Natural killer cell (primary cell): ENCODE data around the gene DRICH1. TPM values are rescaled to one million over a fixed set of nuclear protein-coding genes. Genes with fewer than 3 reads are reported as not detected.
"Not testable (repeated sequence)": the region's sequence is repeated elsewhere in the genome, so short reads cannot be mapped to it uniquely, and the experiment has no call there.

ENCODE experiments used
- ATAC-seq, 3 donors: fragments of 150-1000 bp in 2 of 3; fragments of 200-7000 bp in 1 of 3; cut with Tn5 transposase; 1 replicate in 1 of 3; 2 replicates in 2 of 3; pipeline ENCODE4 v1.10.0; 2021; ENCODE audit warnings: mild to moderate bottlenecking in 2 of 3, moderate library complexity in 2 of 3
- DNase-seq, 2 donors: peaks; one replicate each; pipeline versions ENCODE4 v3.0.0 to v3.0.0-alpha.2; 2013 to 2021; ENCODE audit warnings: mixed read lengths in 1 of 2
- H3K27ac ChIP-seq: one replicate; pipeline ENCODE4 v1.5.1; 2013; ENCODE audit warnings: mild to moderate bottlenecking, low read length
- H3K27me3 ChIP-seq: one replicate; pipeline ENCODE4 v1.6.1; 2013; ENCODE audit warnings: low read length; ENCODE audit not compliant: control insufficient read depth, insufficient read depth
- H3K36me3 ChIP-seq: one replicate; pipeline ENCODE4 v1.6.1; 2013; ENCODE audit warnings: low read length; ENCODE audit not compliant: control insufficient read depth, insufficient read depth
- H3K4me1 ChIP-seq: one replicate; pipeline ENCODE4 v1.6.1; 2013; ENCODE audit warnings: low read length; ENCODE audit not compliant: control insufficient read depth, insufficient read depth
- H3K4me3 ChIP-seq: one replicate; pipeline ENCODE4 v1.5.1; 2013; ENCODE audit warnings: low read length
- H3K9me3 ChIP-seq: one replicate; pipeline ENCODE4 v1.6.1; 2013; ENCODE audit warnings: low read length; ENCODE audit not compliant: control insufficient read depth, insufficient read depth
- H3K27ac Mint-ChIP-seq, 2 donors: one replicate each; pipeline ENCODE4 v1.8.0; 2022; ENCODE audit warnings: mild to moderate bottlenecking in 2 of 2, mixed read lengths in 2 of 2, moderate library complexity in 1 of 2
- H3K27me3 Mint-ChIP-seq, 2 donors: one replicate each; pipeline ENCODE4 v1.8.0; 2022; ENCODE audit warnings: low read depth in 2 of 2, mixed read lengths in 2 of 2
- H3K36me3 Mint-ChIP-seq: one replicate; pipeline ENCODE4 v1.8.0; 2022; ENCODE audit warnings: mixed read lengths
- H3K4me1 Mint-ChIP-seq, 2 donors: one replicate each; pipeline ENCODE4 v1.8.0; 2022; ENCODE audit warnings: mixed read lengths in 2 of 2
- H3K4me3 Mint-ChIP-seq: one replicate; pipeline ENCODE4 v1.8.0; 2022; ENCODE audit warnings: mild to moderate bottlenecking, moderate library complexity, mixed read lengths
- H3K9me3 Mint-ChIP-seq, 2 donors: one replicate each; pipeline ENCODE4 v1.8.0; 2022; ENCODE audit warnings: mixed read lengths in 2 of 2
- CTCF ChIP-seq: fragments of 200-600 bp; IDR thresholded peaks from one replicate; pipeline ENCODE4 v1.8.0; 2022; ENCODE audit warnings: antibody characterized with exemption
- WGBS: methylation state at CpG from one replicate; pipeline ENCODE4 v1.1.7; 2013; ENCODE audit warnings: missing lambda C conversion rate; ENCODE audit not compliant: insufficient coverage; 5-methylcytosine and 5-hydroxymethylcytosine counted together
- intact Hi-C: fragments of 100-400 bp; cut with micrococcal nuclease; formaldehyde crosslinking; loops from one replicate; pipeline ENCODE4 v1.14.2; 2022
- total RNA-seq, 4 donors: library from RNA; stranded (reverse); fragments of 120-200 nt in 1 of 4; gene quantifications; one replicate each; pipeline versions ENCODE4 v1.2.3 to v1.2.4, GENCODE V29; 2013 to 2022

DRICH1 gene
- total RNA-seq, 3 donors from 2014 or later (not counting 1 experiment from before 2014, with no cell fraction given), result 2.3 to 3.2 (median 3.1) TPM

- H3K36me3 ChIP-seq, result no peaks in the 10 kb centered on the region
- H3K9me3 ChIP-seq, result no peaks in the 10 kb centered on the region
- TF ChIP-seq CTCF, result no peak
- ATAC-seq, result no peak
- Mint-ChIP-seq H3K4me1 (no peaks in the 10 kb centered on the region), H3K4me3 (no peak overlapping the region), H3K27me3 (no peaks in the 10 kb centered on the region), H3K9me3 (no peaks in the 10 kb centered on the region), H3K27ac (no peak overlapping the region), H3K36me3 (no peaks in the 10 kb centered on the region)
- no peak overlapping the region for H3K4me3 ChIP-seq
- no peaks in the 10 kb centered on the region for H3K27me3 ChIP-seq
- 98% methylated on average over 6 of the region's 6 CpGs for WGBS
- DNase-seq, result no peak
- no peaks in the 10 kb centered on the region for H3K4me1 ChIP-seq
- intact Hi-C loops, result no loop called here
- no peak overlapping the region for H3K27ac ChIP-seq
Observed at GRCh38 chr22:23651676-23652075, 19.6 kb upstream of the DRICH1 start.

- Histone ChIP-seq H3K27me3 (no peaks in the 10 kb centered on the region), H3K4me3 (no peak overlapping the region), H3K36me3 (no peaks in the 10 kb centered on the region), H3K9me3 (no peaks in the 10 kb centered on the region), H3K4me1 (no peaks in the 10 kb centered on the region), H3K27ac (no peak overlapping the region)
- no peak for ATAC-seq
- intact Hi-C loops, result no loop called here
- Mint-ChIP-seq H3K36me3 (no peaks in the 10 kb centered on the region), H3K27me3 (no peaks in the 10 kb centered on the region), H3K4me1 (no peaks in the 10 kb centered on the region), H3K4me3 (no peak overlapping the region), H3K9me3 (no peaks in the 10 kb centered on the region), H3K27ac (no peak overlapping the region)
- TF ChIP-seq CTCF, result no peak
- 95% methylated on average over 18 of the region's 18 CpGs for WGBS
- no peak for DNase-seq
Observed at GRCh38 chr22:23649071-23649501, 17.0 kb upstream of the DRICH1 start.

- ATAC-seq, H3K36me3 ChIP-seq, H3K4me1 ChIP-seq, H3K9me3 Mint-ChIP-seq, H3K27me3 Mint-ChIP-seq, H3K36me3 Mint-ChIP-seq, H3K4me3 Mint-ChIP-seq, DNase-seq, intact Hi-C loops, H3K9me3 ChIP-seq, H3K4me3 ChIP-seq, H3K27ac ChIP-seq, H3K27ac Mint-ChIP-seq, H3K27me3 ChIP-seq, H3K4me1 Mint-ChIP-seq: not testable (repeated sequence)
- WGBS, result 97% methylated on average over 6 of the region's 7 CpGs
Observed at GRCh38 chr22:23646526-23646925, 14.4 kb upstream of the DRICH1 start.

- H3K9me3 Mint-ChIP-seq, DNase-seq, H3K4me3 ChIP-seq, H3K36me3 Mint-ChIP-seq, intact Hi-C loops, H3K9me3 ChIP-seq, H3K36me3 ChIP-seq, H3K4me1 Mint-ChIP-seq, H3K27ac ChIP-seq, ATAC-seq, H3K27me3 Mint-ChIP-seq, H3K27ac Mint-ChIP-seq, H3K4me1 ChIP-seq, H3K27me3 ChIP-seq, H3K4me3 Mint-ChIP-seq: not testable (repeated sequence)
- WGBS, result 87% methylated on average over 5 of the region's 6 CpGs
Observed at GRCh38 chr22:23640206-23640605, 8.1 kb upstream of the DRICH1 start.

- no peaks in the 10 kb centered on the region for H3K27me3 ChIP-seq
- H3K27ac Mint-ChIP-seq, result peak overlapping the region in 1 of 2 donors; percentile 35
- no peaks in the 10 kb centered on the region for H3K9me3 Mint-ChIP-seq
- no peaks in the 10 kb centered on the region for H3K27me3 Mint-ChIP-seq
- no peaks in the 10 kb centered on the region for H3K36me3 ChIP-seq
- intact Hi-C loops, result no loop called here
- H3K36me3 Mint-ChIP-seq, result no peaks in the 10 kb centered on the region
- no peak for ATAC-seq
- no peak overlapping the region for H3K4me3 ChIP-seq
- no peaks in the 10 kb centered on the region for H3K4me1 ChIP-seq
- no peaks in the 10 kb centered on the region for H3K9me3 ChIP-seq
- H3K4me3 Mint-ChIP-seq, result no peak overlapping the region
- 95% methylated on average over 7 of the region's 7 CpGs for WGBS
- no peaks in the 10 kb centered on the region for H3K4me1 Mint-ChIP-seq
- no peak overlapping the region for H3K27ac ChIP-seq
- no peak for DNase-seq
- no peak for TF ChIP-seq CTCF
Observed at GRCh38 chr22:23639661-23640060, 7.5 kb upstream of the DRICH1 start.
